ENCODE measurements around the gene SLC4A1AP.

SLC4A1AP gene

GRCh38 chr2:27652790-27653189 lies 10.9 kb upstream of the SLC4A1AP start:
- no peak for TF ChIP-seq CTCF (IDR thresholded peaks at IDR 0.05; ENCODE audit: low read depth, low read length)
- no peak for DNase-seq (ENCODE audit: low read depth in 2 of 2)
- no peak overlapping the region for H3K4me3 ChIP-seq (replicated peaks in 1 of 2; ENCODE audit: low read depth in 2 of 2, low read length in 2 of 2)

GRCh38 chr2:27653397-27653796 lies 10.3 kb upstream of the SLC4A1AP start:
- DNase-seq (ENCODE audit: low read depth in 2 of 2), result no peak
- no peak overlapping the region for H3K4me3 ChIP-seq (replicated peaks in 1 of 2; ENCODE audit: low read depth in 2 of 2, low read length in 2 of 2)
- no peak for TF ChIP-seq CTCF (IDR thresholded peaks at IDR 0.05; ENCODE audit: low read depth, low read length)

GRCh38 chr2:27655155-27655951 lies 8.3 kb upstream of the SLC4A1AP start:
- TF ChIP-seq CTCF (IDR thresholded peaks at IDR 0.05; ENCODE audit: low read depth, low read length), result no peak
- H3K4me3 ChIP-seq (replicated peaks in 1 of 2; ENCODE audit: low read depth in 2 of 2, low read length in 2 of 2), result no peak overlapping the region
- peak; percentile 45 to 78 for DNase-seq (ENCODE audit: low read depth in 2 of 2)

GRCh38 chr2:27661371-27661770 lies 2.3 kb upstream of the SLC4A1AP start:
- no peak for DNase-seq (ENCODE audit: low read depth in 2 of 2)
- no peak for TF ChIP-seq CTCF (IDR thresholded peaks at IDR 0.05; ENCODE audit: low read depth, low read length)
- H3K4me3 ChIP-seq (replicated peaks in 1 of 2; ENCODE audit: low read depth in 2 of 2, low read length in 2 of 2), result no peak overlapping the region

- peak; percentile 4 for TF ChIP-seq CTCF (IDR thresholded peaks at IDR 0.05; ENCODE audit: low read depth, low read length)
- DNase-seq (ENCODE audit: low read depth in 2 of 2), result no peak
- peak overlapping the region; percentile 96 to 98 for H3K4me3 ChIP-seq (replicated peaks in 1 of 2; ENCODE audit: low read depth in 2 of 2, low read length in 2 of 2)
Observed at GRCh38 chr2:27664154-27664574, 475 bp downstream of the SLC4A1AP start.

GRCh38 chr2:27664622-27665363 lies 1.1 kb downstream of the SLC4A1AP start:
- H3K4me3 ChIP-seq (replicated peaks in 1 of 2; ENCODE audit: low read depth in 2 of 2, low read length in 2 of 2), result peak overlapping the region; percentile 96 to 98
- no peak for DNase-seq (ENCODE audit: low read depth in 2 of 2)
- no peak for TF ChIP-seq CTCF (IDR thresholded peaks at IDR 0.05; ENCODE audit: low read depth, low read length)
